Naive thymus-derived CD4-positive, alpha-beta T cell (primary cell): ENCODE results near the gene COPZ1. TPM values are rescaled to one million over a fixed set of nuclear protein-coding genes. Genes with fewer than 3 reads are reported as not detected.

ENCODE experiments used
- ATAC-seq: fragments of 150-1000 bp; cut with Tn5 transposase; 2 replicates; pipeline ENCODE4 v1.10.0; 2021; ENCODE audit warnings: mild to moderate bottlenecking, moderate library complexity
- CTCF ChIA-PET: fragments of 350-600 bp; sonication (Branson Sonifier 250); formaldehyde crosslinking; loops from one replicate; lab custom pipeline; 2021; ENCODE audit warnings: antibody characterized with exemption; lab: Charles Lee
- POLR2A ChIA-PET: fragments of 350-600 bp; sonication (Branson Sonifier 250); formaldehyde crosslinking; loops from one replicate; lab custom pipeline; 2021; ENCODE audit warnings: antibody characterized with exemption, inconsistent platforms; lab: Charles Lee
- DNase-seq, 9 donors: peaks; one replicate each; pipeline versions ENCODE4 v3.0.0 to v3.0.0-alpha.2; 2020 to 2022; ENCODE audit warnings: mixed read lengths in 1 of 9
- H3K27ac ChIP-seq: one replicate; pipeline ENCODE4 v1.7.0; 2013; ENCODE audit warnings: mild to moderate bottlenecking, low read depth, low read length, moderate library complexity
- H3K27me3 ChIP-seq, 2 donors: one replicate each; pipeline ENCODE4 v1.7.0; 2013; ENCODE audit warnings: low read length in 2 of 2, mild to moderate bottlenecking in 2 of 2, moderate library complexity in 2 of 2; ENCODE audit not compliant: control insufficient read depth in 2 of 2, insufficient read depth in 2 of 2
- H3K36me3 ChIP-seq, 3 experiments: 1 replicate in 2 of 3; 2 replicates in 1 of 3; pipeline ENCODE4 v1.7.0; 2013; ENCODE audit warnings: low read length in 3 of 3, mild to moderate bottlenecking in 3 of 3, moderate library complexity in 1 of 3; ENCODE audit not compliant: insufficient read depth in 3 of 3, control insufficient read depth in 2 of 3
- H3K4me1 ChIP-seq, 2 donors: one replicate each; pipeline ENCODE4 v1.7.0; 2013; ENCODE audit warnings: low read length in 2 of 2, mild to moderate bottlenecking in 2 of 2, moderate library complexity in 1 of 2; ENCODE audit not compliant: control insufficient read depth in 2 of 2, insufficient read depth in 2 of 2
- H3K4me3 ChIP-seq: 2 replicates; pipeline ENCODE4 v1.7.0; 2013; ENCODE audit warnings: mild to moderate bottlenecking, low read length
- H3K9me3 ChIP-seq, 3 experiments: 1 replicate in 2 of 3; 2 replicates in 1 of 3; pipeline ENCODE4 v1.7.0; 2013; ENCODE audit warnings: low read length in 3 of 3; ENCODE audit not compliant: control insufficient read depth in 2 of 3
- H3K27ac Mint-ChIP-seq, 9 donors: one replicate each; pipeline ENCODE4 v1.8.0; 2020 to 2022; ENCODE audit warnings: mixed read lengths in 9 of 9, mild to moderate bottlenecking in 8 of 9, moderate library complexity in 5 of 9, inconsistent platforms in 2 of 9
- H3K27me3 Mint-ChIP-seq, 5 donors: one replicate each; pipeline ENCODE4 v1.8.0; 2021 to 2022; ENCODE audit warnings: mixed read lengths in 5 of 5, mild to moderate bottlenecking in 1 of 5
- H3K36me3 Mint-ChIP-seq, 5 donors: one replicate each; pipeline ENCODE4 v1.8.0; 2020 to 2022; ENCODE audit warnings: mixed read lengths in 5 of 5, mild to moderate bottlenecking in 3 of 5, inconsistent platforms in 1 of 5
- H3K4me1 Mint-ChIP-seq, 7 donors: one replicate each; pipeline ENCODE4 v1.8.0; 2020 to 2022; ENCODE audit warnings: mixed read lengths in 7 of 7, mild to moderate bottlenecking in 3 of 7, inconsistent platforms in 1 of 7
- H3K4me3 Mint-ChIP-seq, 10 donors: one replicate each; pipeline ENCODE4 v1.8.0; 2020 to 2022; ENCODE audit warnings: mild to moderate bottlenecking in 10 of 10, mixed read lengths in 10 of 10, moderate library complexity in 6 of 10, inconsistent platforms in 2 of 10
- H3K9me3 Mint-ChIP-seq, 11 donors: one replicate each; pipeline ENCODE4 v1.8.0; 2020 to 2022; ENCODE audit warnings: mixed read lengths in 11 of 11, mild to moderate bottlenecking in 4 of 11, inconsistent platforms in 1 of 11, moderate library complexity in 1 of 11
- intact Hi-C, 2 donors: fragments of 100-400 bp; cut with micrococcal nuclease; formaldehyde crosslinking; loops; one replicate each; pipeline ENCODE4 v1.15.1; 2023
- polyA plus RNA-seq, 2 donors: library from polyadenylated mRNA; unstranded; fragments of 300-500 nt; fragmentation: Illumina TruSeq; gene quantifications; one replicate each; pipeline ENCODE4 v1.2.3, GENCODE V29; 2021
- total RNA-seq, 6 experiments: library from RNA in 5 of 6; stranded (reverse) in 5 of 6; gene quantifications; 1 replicate in 5 of 6; 2 replicates in 1 of 6; pipeline ENCODE4 v1.2.3 and lab custom pipeline; 2021 to 2026

Gene COPZ1
- total and polyA plus RNA-seq, 7 experiments from 2014 or later: 47.5 to 171 (median 83.1) TPM

GRCh38 chr12:54337280-54337842 lies 12.4 kb downstream of the COPZ1 start:
- Histone ChIP-seq H3K4me3 (no peak overlapping the region), H3K9me3 (no peaks in the 10 kb centered on the region), H3K27ac (no peak overlapping the region), H3K27me3 (no peaks in the 10 kb centered on the region), H3K4me1 (peaks cover 4 to 13% of the 10 kb centered on the region in 2 donors), H3K36me3 (peaks cover 4 to 20% (median 5%) of the 10 kb centered on the region in 3 experiments)
- ChIA-PET POLR2A (interaction anchor here (0.9 to 1.2 kb wide), 2 partner anchors 11 to 24 kb away, joined by 3 to 6 read pairs; no protein-coding TSS in a partner anchor), CTCF (interaction anchor here (1.0 to 1.7 kb wide), 7 partner anchors 9 to 72 kb away, joined by 3 to 5 read pairs (median 4); partner anchors contain the start of gene COPZ1)
- no peak for ATAC-seq
- H3K4me1 Mint-ChIP-seq: peaks cover 7 to 66% (median 32%) of the 10 kb centered on the region in 7 donors
- H3K36me3 Mint-ChIP-seq: peaks cover 4 to 25% (median 17%) of the 10 kb centered on the region in 5 donors
- no peaks in the 10 kb centered on the region for H3K27me3 Mint-ChIP-seq
- intact Hi-C loops: loop anchor here in 1 of 2 donors (2.0 kb wide), 1 partner anchor 15 kb away; no protein-coding TSS in a partner anchor
- no peaks in the 10 kb centered on the region for H3K9me3 Mint-ChIP-seq
- H3K27ac Mint-ChIP-seq: peak overlapping the region in 2 of 9 donors; percentile 19 to 25
- no peak overlapping the region for H3K4me3 Mint-ChIP-seq
- DNase-seq: no peak

GRCh38 chr12:54337854-54338650 lies 13.1 kb downstream of the COPZ1 start:
- Mint-ChIP-seq H3K27me3 (no peaks in the 10 kb centered on the region), H3K27ac (peak overlapping the region in 2 of 9 donors; percentile 19 to 25), H3K36me3 (peaks cover 4 to 31% (median 21%) of the 10 kb centered on the region in 5 donors), H3K4me3 (no peak overlapping the region), H3K4me1 (peaks cover 5 to 60% (median 32%) of the 10 kb centered on the region in 7 donors), H3K9me3 (no peaks in the 10 kb centered on the region)
- Histone ChIP-seq H3K4me1 (peaks cover 4 to 8% of the 10 kb centered on the region in 2 donors), H3K9me3 (no peaks in the 10 kb centered on the region), H3K27ac (no peak overlapping the region), H3K4me3 (no peak overlapping the region), H3K27me3 (no peaks in the 10 kb centered on the region), H3K36me3 (peaks cover 7 to 27% (median 10%) of the 10 kb centered on the region in 3 experiments)
- POLR2A ChIA-PET: interaction anchor here (1.2 kb wide), 1 partner anchor 11 kb away, joined by 6 read pairs; no protein-coding TSS in a partner anchor
- DNase-seq (no peak), ATAC-seq (no peak)
- CTCF ChIA-PET: interaction anchor here (1.0 to 1.7 kb wide), 4 partner anchors 9 to 73 kb away, joined by 3 to 5 read pairs (median 4); partner anchors contain the start of gene COPZ1
- intact Hi-C loops: loop anchor here in 1 of 2 donors (2.0 kb wide), 1 partner anchor 15 kb away; no protein-coding TSS in a partner anchor

GRCh38 chr12:54338698-54339296 lies 13.9 kb downstream of the COPZ1 start:
- H3K36me3 Mint-ChIP-seq: peaks cover 4 to 37% (median 23%) of the 10 kb centered on the region in 5 donors
- ChIA-PET POLR2A (no interaction called here), CTCF (interaction anchor here (1.3 kb wide), 1 partner anchor 14 kb away, joined by 3 read pairs; the partner anchor contains the start of gene COPZ1)
- no peaks in the 10 kb centered on the region for H3K27me3 Mint-ChIP-seq
- intact Hi-C loops: no loop called here
- ATAC-seq: no peak
- Histone ChIP-seq H3K36me3 (peaks cover 11 to 35% (median 17%) of the 10 kb centered on the region in 3 experiments), H3K4me3 (no peak overlapping the region), H3K4me1 (peaks cover 0 to under 1% of the 10 kb centered on the region in 2 donors), H3K27me3 (no peaks in the 10 kb centered on the region), H3K27ac (no peak overlapping the region), H3K9me3 (no peaks in the 10 kb centered on the region)
- peaks cover 2 to 52% (median 26%) of the 10 kb centered on the region in 7 donors for H3K4me1 Mint-ChIP-seq
- no peak for DNase-seq
- H3K27ac Mint-ChIP-seq: peak overlapping the region in 1 of 9 donors; percentile 42
- no peak overlapping the region for H3K4me3 Mint-ChIP-seq
- H3K9me3 Mint-ChIP-seq: no peaks in the 10 kb centered on the region

GRCh38 chr12:54340846-54341245 lies 15.9 kb downstream of the COPZ1 start:
- ChIA-PET POLR2A (interaction anchor here (0.9 to 1.8 kb wide), 3 partner anchors 12 to 18 kb away, joined by 4 to 7 read pairs (median 6); no protein-coding TSS in a partner anchor), CTCF (interaction anchor here (1.1 to 1.4 kb wide), 3 partner anchors 12 to 58 kb away, joined by 3 to 5 read pairs (median 3); partner anchors contain the start of gene ZNF385A)
- intact Hi-C loops: no loop called here
- Mint-ChIP-seq H3K9me3 (no peaks in the 10 kb centered on the region), H3K4me3 (no peak overlapping the region), H3K27me3 (no peaks in the 10 kb centered on the region), H3K36me3 (peaks cover 4 to 44% (median 29%) of the 10 kb centered on the region in 5 donors), H3K4me1 (peaks cover 2 to 37% (median 20%) of the 10 kb centered on the region in 7 donors), H3K27ac (peak overlapping the region in 1 of 9 donors; percentile 26)
- H3K4me1 ChIP-seq: no peaks in the 10 kb centered on the region
- ATAC-seq: no peak
- H3K36me3 ChIP-seq: peaks cover 19 to 48% (median 19%) of the 10 kb centered on the region in 3 experiments
- no peaks in the 10 kb centered on the region for H3K9me3 ChIP-seq
- H3K4me3 ChIP-seq: no peak overlapping the region
- no peak overlapping the region for H3K27ac ChIP-seq
- no peak for DNase-seq
- no peaks in the 10 kb centered on the region for H3K27me3 ChIP-seq

GRCh38 chr12:54341378-54342300 lies 16.7 kb downstream of the COPZ1 start:
- ChIA-PET POLR2A (interaction anchor here (0.9 to 1.8 kb wide), 4 partner anchors 9 to 17 kb away, joined by 4 to 7 read pairs (median 5); no protein-coding TSS in a partner anchor), CTCF (interaction anchor here (1.1 to 1.4 kb wide), 3 partner anchors 11 to 57 kb away, joined by 3 to 5 read pairs (median 3); partner anchors contain the start of gene ZNF385A)
- Mint-ChIP-seq H3K4me3 (no peak overlapping the region), H3K27ac (no peak overlapping the region), H3K4me1 (peaks cover 0 to 33% (median 16%) of the 10 kb centered on the region in 7 donors), H3K9me3 (no peaks in the 10 kb centered on the region), H3K36me3 (peaks cover 4 to 41% (median 27%) of the 10 kb centered on the region in 5 donors), H3K27me3 (no peaks in the 10 kb centered on the region)
- Histone ChIP-seq H3K9me3 (no peaks in the 10 kb centered on the region), H3K27ac (no peak overlapping the region), H3K27me3 (no peaks in the 10 kb centered on the region), H3K4me3 (no peak overlapping the region), H3K36me3 (peaks cover 19 to 53% (median 20%) of the 10 kb centered on the region in 3 experiments), H3K4me1 (no peaks in the 10 kb centered on the region)
- intact Hi-C loops: no loop called here
- no peak for ATAC-seq
- DNase-seq: no peak
